H1 (cell line): Measurements from ENCODE around the gene KANSL3. TPM values are rescaled to one million over a fixed set of nuclear protein-coding genes. Genes with fewer than 3 reads are reported as not detected.

Experiments used
- CTCF ChIA-PET: fragments of 300-600 bp; sonication (Branson Sonifier 250); formaldehyde crosslinking; loops from one replicate; lab custom pipeline; 2021; ENCODE audit not compliant: partially characterized antibody; lab: Charles Lee
- POLR2A ChIA-PET: fragments of 300-600 bp; sonication (Branson Sonifier 250); formaldehyde crosslinking; loops from one replicate; lab custom pipeline; 2021; ENCODE audit warnings: inconsistent platforms; ENCODE audit not compliant: partially characterized antibody; lab: Charles Lee
- DNase-seq, 2 experiments: peaks; one replicate each; pipeline versions ENCODE4 v3.0.0 to v3.0.0-alpha.2; 2010 to 2022; ENCODE audit warnings: low spot score in 2 of 2, low read depth in 1 of 2, mixed read lengths in 1 of 2
- FAIRE-seq: peaks from 2 replicates; lab custom pipeline; 2011; peaks lifted over from hg19 to GRCh38; lab: Jason Lieb, UNC
- H2AFZ ChIP-seq: 2 replicates; pipeline ENCODE4 v1.8.1; 2012; ENCODE audit warnings: low read length, inconsistent platforms
- H2AK5ac ChIP-seq: 2 replicates; pipeline ENCODE4 v1.6.1; 2013; ENCODE audit warnings: low read depth, low read length
- H2BK120ac ChIP-seq: replicated peaks from 2 replicates; pipeline ENCODE3; 2013; ENCODE audit warnings: low read depth, low read length, inconsistent platforms
- H2BK12ac ChIP-seq: 2 replicates; pipeline ENCODE4 v1.6.1; 2013; ENCODE audit warnings: low read depth, low read length
- H2BK15ac ChIP-seq: 2 replicates; pipeline ENCODE4 v1.6.1; 2013; ENCODE audit warnings: low read length
- H2BK20ac ChIP-seq: 2 replicates; pipeline ENCODE4 v1.6.1; 2013; ENCODE audit warnings: low read length
- H2BK5ac ChIP-seq: 2 replicates; pipeline ENCODE4 v1.6.1; 2013; ENCODE audit warnings: low read depth, low read length
- H3K14ac ChIP-seq: 2 replicates; pipeline ENCODE4 v1.6.1; 2013; ENCODE audit warnings: inconsistent platforms; ENCODE audit not compliant: insufficient read length
- H3K18ac ChIP-seq: 2 replicates; pipeline ENCODE4 v1.6.1; 2013; ENCODE audit warnings: low read length; ENCODE audit errors: extremely low read depth
- H3K23ac ChIP-seq: 2 replicates; pipeline ENCODE4 v1.6.1; 2013; ENCODE audit warnings: inconsistent platforms; ENCODE audit not compliant: insufficient read length
- H3K23me2 ChIP-seq: 2 replicates; pipeline ENCODE4 v1.6.1; 2013; ENCODE audit warnings: low read depth, low read length
- H3K27ac ChIP-seq: 2 replicates; pipeline ENCODE4 v1.6.1; 2011; ENCODE audit warnings: low read depth, low read length, inconsistent platforms
- H3K27me3 ChIP-seq, 4 experiments: replicated peaks in 1 of 4; 1 replicate in 1 of 4; 2 replicates in 3 of 4; pipeline versions ENCODE4 v1.6.1 to v1.8.1; 2011 to 2013; ENCODE audit warnings: low read length in 3 of 4, mild to moderate bottlenecking in 3 of 4, inconsistent platforms in 2 of 4, mixed read lengths in 2 of 4, moderate library complexity in 1 of 4; ENCODE audit not compliant: control insufficient read depth in 3 of 4, insufficient read depth in 3 of 4; ENCODE audit errors: extremely low read depth in 1 of 4
- H3K36me3 ChIP-seq, 4 experiments: 2 replicates each; pipeline versions ENCODE4 v1.6.1 to v1.8.1; 2011 to 2013; ENCODE audit warnings: mild to moderate bottlenecking in 4 of 4, low read length in 3 of 4, moderate library complexity in 2 of 4, control low read depth in 1 of 4, inconsistent platforms in 1 of 4; ENCODE audit not compliant: insufficient read depth in 4 of 4, control insufficient read depth in 2 of 4
- H3K4ac ChIP-seq: replicated peaks from 2 replicates; pipeline ENCODE3; 2013; ENCODE audit warnings: low read length, low read depth, mixed read lengths, inconsistent platforms; ENCODE audit not compliant: insufficient read length
- H3K4me1 ChIP-seq, 4 experiments: replicated peaks in 1 of 4; 1 replicate in 1 of 4; 2 replicates in 3 of 4; pipeline versions ENCODE4 v1.6.1 to v1.8.1; 2011 to 2013; ENCODE audit warnings: low read length in 3 of 4, inconsistent platforms in 2 of 4, mixed read lengths in 1 of 4; ENCODE audit not compliant: insufficient read depth in 4 of 4, control insufficient read depth in 3 of 4
- H3K4me2 ChIP-seq, 2 experiments: 2 replicates each; pipeline versions ENCODE4 v1.6.1 to v1.8.1; 2011 to 2013; ENCODE audit warnings: low read depth in 2 of 2, low read length in 2 of 2, control low read depth in 1 of 2, inconsistent platforms in 1 of 2, mild to moderate bottlenecking in 1 of 2; ENCODE audit not compliant: insufficient read depth in 1 of 2
- H3K4me3 ChIP-seq, 4 experiments: fragments of 200-600, 300-600 bp in 1 of 4; sonication (generic), shearing (Covaris generic), sonication (Bioruptor Twin) in 1 of 4; 2 replicates each; pipeline versions ENCODE4 v1.5.1 to v1.8.1; 2011 to 2016; ENCODE audit warnings: low read length in 4 of 4, low read depth in 3 of 4, control low read depth in 2 of 4, inconsistent platforms in 2 of 4, mild to moderate bottlenecking in 2 of 4, mixed read lengths in 1 of 4, moderate library complexity in 1 of 4; ENCODE audit not compliant: insufficient read depth in 2 of 4; ENCODE audit errors: extremely low read depth in 1 of 4
- H3K56ac ChIP-seq: replicated peaks from 2 replicates; pipeline ENCODE3; 2013; ENCODE audit warnings: low read depth, mild to moderate bottlenecking, mixed read lengths, low read length, inconsistent platforms; ENCODE audit not compliant: insufficient read length
- H3K79me1 ChIP-seq: 2 replicates; pipeline ENCODE4 v1.6.1; 2013; ENCODE audit warnings: low read depth, low read length, control low read depth
- H3K79me2 ChIP-seq, 2 experiments: 2 replicates each; pipeline versions ENCODE4 v1.6.1 to v1.8.1; 2012 to 2013; ENCODE audit warnings: low read length in 2 of 2, mild to moderate bottlenecking in 2 of 2, inconsistent platforms in 1 of 2; ENCODE audit not compliant: insufficient read depth in 2 of 2, control insufficient read depth in 1 of 2
- H3K9ac ChIP-seq, 4 experiments: replicated peaks in 1 of 4; 1 replicate in 1 of 4; 2 replicates in 3 of 4; pipeline versions ENCODE4 v1.6.1 to v1.8.1; 2011 to 2013; ENCODE audit warnings: low read depth in 3 of 4, low read length in 3 of 4, control low read depth in 2 of 4, mild to moderate bottlenecking in 2 of 4, moderate library complexity in 2 of 4, inconsistent platforms in 1 of 4; ENCODE audit errors: extremely low read depth in 1 of 4
- H3K9me3 ChIP-seq, 2 experiments: 2 replicates each; pipeline versions ENCODE4 v1.6.1 to v1.8.1; 2012 to 2013; ENCODE audit warnings: mild to moderate bottlenecking in 2 of 2, moderate library complexity in 2 of 2, control low read depth in 1 of 2, inconsistent platforms in 1 of 2, low read depth in 1 of 2, low read length in 1 of 2, mixed read lengths in 1 of 2; ENCODE audit not compliant: insufficient read depth in 2 of 2
- H4K20me1 ChIP-seq, 2 experiments: replicated peaks in 1 of 2; 2 replicates each; pipeline versions ENCODE3 to v1.8.1; 2011 to 2013; ENCODE audit warnings: inconsistent platforms in 2 of 2, low read length in 2 of 2, mild to moderate bottlenecking in 1 of 2; ENCODE audit not compliant: insufficient read depth in 2 of 2, control insufficient read depth in 1 of 2
- H4K5ac ChIP-seq: 2 replicates; pipeline ENCODE4 v1.6.1; 2013; ENCODE audit warnings: low read length, low read depth, mixed read lengths, inconsistent platforms; ENCODE audit not compliant: insufficient read length
- H4K8ac ChIP-seq: 2 replicates; pipeline ENCODE4 v1.8.0; 2013; ENCODE audit warnings: mild to moderate bottlenecking, moderate library complexity, low read length, inconsistent platforms; ENCODE audit not compliant: insufficient read depth; ENCODE audit errors: extremely low read depth
- H4K91ac ChIP-seq: replicated peaks from 2 replicates; pipeline ENCODE3; 2013; ENCODE audit warnings: low read length, mixed read lengths, inconsistent platforms; ENCODE audit not compliant: insufficient read length
- CTCF ChIP-seq, 3 experiments: IDR thresholded peaks; 1 replicate in 2 of 3; 2 replicates in 1 of 3; pipeline versions ENCODE4 v1.5.1 to v1.6.1; 2011; ENCODE audit warnings: low read length in 3 of 3, mild to moderate bottlenecking in 3 of 3, inconsistent platforms in 2 of 3, low read depth in 1 of 3, moderate library complexity in 1 of 3; ENCODE audit not compliant: insufficient read depth in 1 of 3; ENCODE audit errors: control extremely low read depth in 1 of 3
- EGR1 ChIP-seq: IDR thresholded peaks from 2 replicates; pipeline ENCODE4 v1.6.1; 2011; ENCODE audit warnings: low read depth, low read length, borderline replicate concordance
- HDAC6 ChIP-seq: IDR thresholded peaks from one replicate; pipeline ENCODE4 v1.7.1; 2012; ENCODE audit warnings: low read depth, mild to moderate bottlenecking, inconsistent platforms, low read length, moderate library complexity
- JUN ChIP-seq: IDR thresholded peaks from 2 replicates; pipeline ENCODE4 v1.6.1; 2011; ENCODE audit warnings: low read depth, mild to moderate bottlenecking, improper control_type of control experiment, low read length
- JUND ChIP-seq: IDR thresholded peaks from 2 replicates; pipeline ENCODE4 v1.6.1; 2011; ENCODE audit warnings: mild to moderate bottlenecking, improper control_type of control experiment, low read length
- KDM5A ChIP-seq: fragments of 200-600 bp; IDR thresholded peaks from 2 replicates; pipeline ENCODE4 v1.7.1; 2012; ENCODE audit warnings: mild to moderate bottlenecking, low read length, inconsistent platforms, mixed read lengths
- POLR2AphosphoS5 ChIP-seq: IDR thresholded peaks from 2 replicates; pipeline ENCODE4 v1.6.1; 2011; ENCODE audit warnings: low read depth, low read length
- SAP30 ChIP-seq: fragments of 300-600 bp; sonication (generic); IDR thresholded peaks from 2 replicates; pipeline ENCODE4 v1.7.1; 2012; ENCODE audit warnings: low read length, moderate library complexity, mild to moderate bottlenecking, inconsistent platforms; ENCODE audit not compliant: insufficient read depth, insufficient replicate concordance
- SIRT6 ChIP-seq: IDR thresholded peaks from one replicate; pipeline ENCODE4 v1.7.1; 2012; ENCODE audit warnings: low read length, inconsistent platforms
- SP4 ChIP-seq: IDR thresholded peaks from 2 replicates; pipeline ENCODE4 v1.6.1; 2012; ENCODE audit warnings: low read length, inconsistent platforms
- YY1 ChIP-seq: IDR thresholded peaks from 2 replicates; pipeline ENCODE4 v1.6.1; 2011; ENCODE audit warnings: low read depth, mild to moderate bottlenecking, low read length
- polyA plus RNA-seq, 7 experiments: library from polyadenylated mRNA; depleted of rRNA in 3 of 7; stranded (reverse) in 5 of 7; unstranded in 2 of 7; fragments of >200 nt in 5 of 7; fragments of 200-250 nt in 2 of 7; gene quantifications; 1 replicate in 5 of 7; 2 replicates in 1 of 7; 4 replicates in 1 of 7; pipeline versions ENCODE4 v1.2.1 to v1.2.3, GENCODE V29; 2011 to 2013; ENCODE audit warnings: missing spikeins in 2 of 7, mixed read lengths in 2 of 7
- total RNA-seq: library from RNA; stranded (reverse); fragmentation: NEBNext Ultra II Directional; extraction: Animal tissue kit (Norgen Biotek cat#: 25700); gene quantifications from 2 replicates; pipeline ENCODE4 v1.2.1, GENCODE V29; 2021

The KANSL3 gene
- total and polyA plus RNA-seq, 2 of the 8 experiments (the other 6 are each of a cell fraction or from before 2014, with no cell fraction given), result 19.8 to 31.4 TPM

- H3K56ac ChIP-seq, result no peak overlapping the region
- FAIRE-seq, result no peak
- no peak overlapping the region for H3K4ac ChIP-seq
- H3K14ac ChIP-seq, result no peak overlapping the region
- no peak overlapping the region for H3K18ac ChIP-seq
- H2AFZ ChIP-seq, result no peak overlapping the region
- H3K9ac ChIP-seq, result no peak overlapping the region
- H3K23me2 ChIP-seq, result no peaks in the 10 kb centered on the region
- H3K9me3 ChIP-seq, result no peaks in the 10 kb centered on the region
- H3K79me2 ChIP-seq, result no peaks in the 10 kb centered on the region
- ChIA-PET POLR2A (interaction anchor here (0.8 kb wide), 1 partner anchor 10 kb away, joined by 3 read pairs; no protein-coding TSS in a partner anchor), CTCF (interaction anchor here (0.7 kb wide), 1 partner anchor 30 kb away, joined by 3 read pairs; no protein-coding TSS in a partner anchor)
- H3K4me1 ChIP-seq, result no peaks in the 10 kb centered on the region
- no peak overlapping the region for H3K27ac ChIP-seq
- H2BK120ac ChIP-seq, result no peak overlapping the region
- no peak overlapping the region for H4K5ac ChIP-seq
- H2BK15ac ChIP-seq, result no peak overlapping the region
- no peak overlapping the region for H4K8ac ChIP-seq
- H3K27me3 ChIP-seq, result no peaks in the 10 kb centered on the region
- H4K91ac ChIP-seq, result no peak overlapping the region
- no peaks in the 10 kb centered on the region for H4K20me1 ChIP-seq
- no peak for TF ChIP-seq SP4
- TF ChIP-seq YY1, result no peak
- TF ChIP-seq CTCF (IDR thresholded peaks at IDR 0.05; ENCODE audit: control extremely low read depth in 1 of 3, insufficient read depth in 1 of 3, low read depth in 1 of 3, low read length in 3 of 3), result no peak
- no peak for TF ChIP-seq KDM5A
- no peak for TF ChIP-seq EGR1
- TF ChIP-seq JUN, result no peak
- TF ChIP-seq JUND, result no peak
- no peak for TF ChIP-seq SIRT6
- no peak for TF ChIP-seq POLR2AphosphoS5
- TF ChIP-seq SAP30, result no peak
- TF ChIP-seq HDAC6, result no peak
- no peak overlapping the region for H2AK5ac ChIP-seq
- H3K4me3 ChIP-seq, result no peak overlapping the region
- H3K4me2 ChIP-seq, result no peak overlapping the region
- no peak overlapping the region for H2BK20ac ChIP-seq
- H3K79me1 ChIP-seq, result no peaks in the 10 kb centered on the region
- H3K23ac ChIP-seq, result no peak overlapping the region
- no peaks in the 10 kb centered on the region for H3K36me3 ChIP-seq
- no peak for DNase-seq
- H2BK5ac ChIP-seq, result no peak overlapping the region
- H2BK12ac ChIP-seq, result no peak overlapping the region
Measured at GRCh38 chr2:96656540-96656939, 18.4 kb upstream of the KANSL3 start.
